GM06990 (cell line): ENCODE results near the gene SEMA4C.

Experiments used
- DNase-seq: peaks from one replicate; pipeline ENCODE4 v3.0.0-alpha.2; 2011; ENCODE audit not compliant: insufficient read length; ENCODE audit errors: extremely low read depth
- H3K27me3 ChIP-seq: replicated peaks from 2 replicates; pipeline ENCODE4 v1.6.0; 2011; ENCODE audit warnings: low read length; ENCODE audit not compliant: control insufficient read depth, insufficient read depth
- H3K36me3 ChIP-seq: 2 replicates; pipeline ENCODE4 v1.5.1; 2011; ENCODE audit warnings: low read length; ENCODE audit not compliant: control insufficient read depth, insufficient read depth
- H3K4me3 ChIP-seq: replicated peaks from 2 replicates; pipeline ENCODE4 v1.5.1; 2011; ENCODE audit warnings: low read depth, mild to moderate bottlenecking, control low read depth, low read length
- TF ChIP-seq, protein P1 (sequence below): IDR thresholded peaks from 2 replicates; pipeline ENCODE4 v1.5.1; 2011; ENCODE audit warnings: low read length, control low read depth, mild to moderate bottlenecking, inconsistent platforms; ENCODE audit not compliant: insufficient read depth, poor library complexity, severe bottlenecking

The SEMA4C gene

DNA sequence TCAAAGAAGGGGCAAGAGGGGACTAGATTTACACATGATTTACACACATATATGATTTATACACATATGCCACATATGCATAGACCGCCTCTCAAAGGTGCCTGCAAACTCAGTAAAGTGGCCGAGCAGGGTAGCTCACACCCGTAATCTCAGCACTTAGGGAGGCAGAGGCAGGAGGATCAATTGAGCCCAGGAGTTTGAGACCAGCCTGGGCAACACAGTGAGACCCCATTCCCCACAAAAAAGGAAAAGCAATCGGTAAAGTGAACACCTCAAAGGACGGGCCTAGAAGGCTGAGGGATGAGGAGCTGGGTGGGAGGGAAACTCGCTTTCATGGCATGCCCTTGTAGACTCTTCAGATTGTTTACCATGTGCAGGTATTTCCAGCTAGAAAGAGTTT is 17.2 kb downstream of the SEMA4C start:
- H3K4me3 ChIP-seq = no peak overlapping the region
- peaks cover 13% of the 10 kb centered on the region for H3K36me3 ChIP-seq
- H3K27me3 ChIP-seq = no peaks in the 10 kb centered on the region
- TF ChIP-seq, protein P1, sequence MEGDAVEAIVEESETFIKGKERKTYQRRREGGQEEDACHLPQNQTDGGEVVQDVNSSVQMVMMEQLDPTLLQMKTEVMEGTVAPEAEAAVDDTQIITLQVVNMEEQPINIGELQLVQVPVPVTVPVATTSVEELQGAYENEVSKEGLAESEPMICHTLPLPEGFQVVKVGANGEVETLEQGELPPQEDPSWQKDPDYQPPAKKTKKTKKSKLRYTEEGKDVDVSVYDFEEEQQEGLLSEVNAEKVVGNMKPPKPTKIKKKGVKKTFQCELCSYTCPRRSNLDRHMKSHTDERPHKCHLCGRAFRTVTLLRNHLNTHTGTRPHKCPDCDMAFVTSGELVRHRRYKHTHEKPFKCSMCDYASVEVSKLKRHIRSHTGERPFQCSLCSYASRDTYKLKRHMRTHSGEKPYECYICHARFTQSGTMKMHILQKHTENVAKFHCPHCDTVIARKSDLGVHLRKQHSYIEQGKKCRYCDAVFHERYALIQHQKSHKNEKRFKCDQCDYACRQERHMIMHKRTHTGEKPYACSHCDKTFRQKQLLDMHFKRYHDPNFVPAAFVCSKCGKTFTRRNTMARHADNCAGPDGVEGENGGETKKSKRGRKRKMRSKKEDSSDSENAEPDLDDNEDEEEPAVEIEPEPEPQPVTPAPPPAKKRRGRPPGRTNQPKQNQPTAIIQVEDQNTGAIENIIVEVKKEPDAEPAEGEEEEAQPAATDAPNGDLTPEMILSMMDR = no peak
- DNase-seq = no peak

DNA sequence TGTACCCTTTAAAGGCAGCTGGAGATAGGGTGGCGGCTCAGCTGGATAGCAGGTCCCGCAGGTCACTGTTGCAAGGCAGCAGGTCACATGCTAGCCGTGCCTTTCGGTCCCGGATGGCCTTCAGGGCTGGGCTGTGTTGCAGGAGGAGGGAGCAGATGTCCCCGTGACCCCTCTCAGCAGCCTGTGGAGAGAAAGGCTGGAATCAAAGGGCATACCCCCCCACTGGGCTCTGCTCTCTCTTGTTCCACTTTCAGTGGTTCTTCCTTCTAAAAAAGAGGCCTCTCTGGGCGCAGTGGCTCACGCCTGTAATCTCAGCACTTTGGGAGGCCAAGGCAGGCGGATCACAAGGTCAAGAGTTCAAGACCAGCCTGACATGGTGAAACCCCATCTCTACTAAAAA is 21.6 kb downstream of the SEMA4C start:
- Histone ChIP-seq H3K27me3 (no peaks in the 10 kb centered on the region), H3K4me3 (no peak overlapping the region), H3K36me3 (peaks cover 12% of the 10 kb centered on the region)
- TF ChIP-seq, protein P1 = no peak
- DNase-seq = no peak

DNA sequence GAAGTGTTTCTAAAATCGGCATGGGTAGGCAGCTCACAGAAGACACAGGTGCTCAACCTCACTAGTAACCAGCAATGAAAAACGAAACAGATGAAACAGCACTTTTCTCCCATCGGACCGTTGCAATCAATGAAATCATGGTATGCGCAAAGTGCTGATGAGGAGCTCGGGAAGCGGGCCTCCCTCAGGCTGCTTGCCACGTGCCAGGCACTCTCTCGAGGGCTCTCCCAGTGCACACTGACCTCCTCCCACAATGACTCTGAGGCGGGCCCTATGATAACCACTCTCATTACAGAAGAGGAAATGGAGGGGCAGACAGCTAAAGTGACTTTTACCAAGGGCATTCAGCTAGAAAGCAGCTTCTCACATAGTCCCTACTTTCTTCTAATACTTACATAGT is 22.3 kb downstream of the SEMA4C start:
- H3K4me3 ChIP-seq = no peak overlapping the region
- no peak for DNase-seq
- TF ChIP-seq, protein P1 = no peak
- H3K36me3 ChIP-seq = peaks cover 11% of the 10 kb centered on the region
- no peaks in the 10 kb centered on the region for H3K27me3 ChIP-seq

DNA sequence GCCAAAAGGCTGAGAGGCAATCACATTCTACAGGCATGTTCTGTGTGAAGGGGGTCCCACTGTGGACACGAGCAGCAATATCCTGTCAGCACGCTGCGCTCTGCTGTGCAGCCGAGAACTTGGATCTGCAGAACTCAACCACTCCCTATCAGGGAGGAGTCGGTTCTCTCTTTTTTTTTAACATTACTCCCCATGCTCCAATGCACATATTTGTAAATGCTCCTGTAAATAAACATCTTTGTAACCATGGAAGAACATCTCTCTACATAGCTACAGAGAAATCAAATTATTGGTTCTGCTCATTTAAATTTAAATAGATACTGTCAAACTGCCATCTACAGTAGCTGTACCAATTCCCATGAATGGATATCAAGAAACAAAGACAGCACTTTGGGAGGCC is 23.1 kb downstream of the SEMA4C start:
- no peak for DNase-seq
- Histone ChIP-seq H3K4me3 (no peak overlapping the region), H3K36me3 (peaks cover 11% of the 10 kb centered on the region), H3K27me3 (no peaks in the 10 kb centered on the region)
- TF ChIP-seq, protein P1 = no peak

DNA sequence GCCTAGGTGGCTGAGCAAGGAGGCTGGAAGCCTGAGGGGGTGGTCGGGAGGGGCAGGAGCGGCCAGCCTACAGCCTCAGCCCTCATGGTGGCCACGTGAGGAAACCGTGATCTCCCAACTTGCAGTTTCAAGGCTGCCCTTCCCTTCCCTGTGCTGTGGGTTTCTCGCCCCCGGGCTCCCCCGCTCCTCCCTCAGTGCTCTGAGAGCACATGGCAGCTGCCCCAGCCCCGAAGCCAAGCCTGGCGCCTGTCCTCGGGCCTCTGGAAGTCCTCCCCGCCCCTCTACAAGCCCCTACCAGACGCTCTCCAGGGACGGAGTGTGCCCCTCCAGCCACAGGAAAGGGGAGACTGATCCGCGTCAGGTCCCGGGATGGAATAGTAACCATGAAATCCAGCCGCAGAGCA is 25.5 kb downstream of the SEMA4C start:
- peaks cover 10% of the 10 kb centered on the region for H3K36me3 ChIP-seq
- H3K27me3 ChIP-seq = no peaks in the 10 kb centered on the region
- DNase-seq = no peak
- TF ChIP-seq, protein P1 = no peak
- no peak overlapping the region for H3K4me3 ChIP-seq
